ENCODE data around the gene NLGN1. TPM values are rescaled to one million over a fixed set of nuclear protein-coding genes. Genes with fewer than 3 reads are reported as not detected.

Gene NLGN1
- total RNA-seq, 1 donor from 2014 or later = 50.2 TPM

- no peak for DNase-seq
- no peak for TF ChIP-seq CTCF (IDR thresholded peaks at IDR 0.05; ENCODE audit: partially characterized antibody, unreplicated experiment)
- no peak overlapping the region for H3K27ac Mint-ChIP-seq (ENCODE audit: unreplicated experiment)
- H3K36me3 Mint-ChIP-seq (ENCODE audit: unreplicated experiment) = no peaks in the 10 kb centered on the region
- H3K4me1 Mint-ChIP-seq (ENCODE audit: low read depth, unreplicated experiment) = no peaks in the 10 kb centered on the region
- H3K9me3 Mint-ChIP-seq (ENCODE audit: unreplicated experiment) = no peaks in the 10 kb centered on the region
- no peaks in the 10 kb centered on the region for H3K27me3 Mint-ChIP-seq (ENCODE audit: unreplicated experiment)
- no peak overlapping the region for H3K4me3 Mint-ChIP-seq (ENCODE audit: unreplicated experiment)
Measured at GRCh38 chr3:173826901-173827609, 429.5 kb downstream of the NLGN1 start.

GRCh38 chr3:173838644-173839043 lies 441.1 kb downstream of the NLGN1 start:
- H3K4me1 Mint-ChIP-seq (ENCODE audit: low read depth, unreplicated experiment) = peaks cover 4% of the 10 kb centered on the region
- no peaks in the 10 kb centered on the region for H3K36me3 Mint-ChIP-seq (ENCODE audit: unreplicated experiment)
- no peak for DNase-seq
- TF ChIP-seq CTCF (IDR thresholded peaks at IDR 0.05; ENCODE audit: partially characterized antibody, unreplicated experiment) = no peak
- H3K27ac Mint-ChIP-seq (ENCODE audit: unreplicated experiment) = no peak overlapping the region
- no peak overlapping the region for H3K4me3 Mint-ChIP-seq (ENCODE audit: unreplicated experiment)
- peaks cover 2% of the 10 kb centered on the region for H3K9me3 Mint-ChIP-seq (ENCODE audit: unreplicated experiment)
- no peaks in the 10 kb centered on the region for H3K27me3 Mint-ChIP-seq (ENCODE audit: unreplicated experiment)

- no peak overlapping the region for H3K27ac Mint-ChIP-seq (ENCODE audit: unreplicated experiment)
- no peaks in the 10 kb centered on the region for H3K36me3 Mint-ChIP-seq (ENCODE audit: unreplicated experiment)
- peaks cover 2% of the 10 kb centered on the region for H3K9me3 Mint-ChIP-seq (ENCODE audit: unreplicated experiment)
- no peak overlapping the region for H3K4me3 Mint-ChIP-seq (ENCODE audit: unreplicated experiment)
- DNase-seq = no peak
- H3K27me3 Mint-ChIP-seq (ENCODE audit: unreplicated experiment) = no peaks in the 10 kb centered on the region
- peaks cover 4% of the 10 kb centered on the region for H3K4me1 Mint-ChIP-seq (ENCODE audit: low read depth, unreplicated experiment)
- no peak for TF ChIP-seq CTCF (IDR thresholded peaks at IDR 0.05; ENCODE audit: partially characterized antibody, unreplicated experiment)
Measured at GRCh38 chr3:173839859-173840258, 442.3 kb downstream of the NLGN1 start.

- peaks cover 4% of the 10 kb centered on the region for H3K4me1 Mint-ChIP-seq (ENCODE audit: low read depth, unreplicated experiment)
- H3K9me3 Mint-ChIP-seq (ENCODE audit: unreplicated experiment) = peaks cover 2% of the 10 kb centered on the region
- no peak overlapping the region for H3K27ac Mint-ChIP-seq (ENCODE audit: unreplicated experiment)
- no peaks in the 10 kb centered on the region for H3K27me3 Mint-ChIP-seq (ENCODE audit: unreplicated experiment)
- DNase-seq = no peak
- no peaks in the 10 kb centered on the region for H3K36me3 Mint-ChIP-seq (ENCODE audit: unreplicated experiment)
- no peak overlapping the region for H3K4me3 Mint-ChIP-seq (ENCODE audit: unreplicated experiment)
- no peak for TF ChIP-seq CTCF (IDR thresholded peaks at IDR 0.05; ENCODE audit: partially characterized antibody, unreplicated experiment)
Measured at GRCh38 chr3:173841334-173841733, 443.8 kb downstream of the NLGN1 start.

GRCh38 chr3:173843060-173843459 lies 445.5 kb downstream of the NLGN1 start:
- H3K4me3 Mint-ChIP-seq (ENCODE audit: unreplicated experiment) = no peak overlapping the region
- H3K27ac Mint-ChIP-seq (ENCODE audit: unreplicated experiment) = no peak overlapping the region
- H3K4me1 Mint-ChIP-seq (ENCODE audit: low read depth, unreplicated experiment) = no peaks in the 10 kb centered on the region
- no peaks in the 10 kb centered on the region for H3K36me3 Mint-ChIP-seq (ENCODE audit: unreplicated experiment)
- no peak for TF ChIP-seq CTCF (IDR thresholded peaks at IDR 0.05; ENCODE audit: partially characterized antibody, unreplicated experiment)
- peaks cover 2% of the 10 kb centered on the region for H3K9me3 Mint-ChIP-seq (ENCODE audit: unreplicated experiment)
- no peak for DNase-seq
- H3K27me3 Mint-ChIP-seq (ENCODE audit: unreplicated experiment) = no peaks in the 10 kb centered on the region
